HG02588 (cell line): ENCODE measurements around the gene SNAP29.

Experiments
- ATAC-seq: cut with Tn5 transposase; IDR thresholded peaks from one replicate; pipeline ENCODE4 v1.9.1; 2021; ENCODE audit warnings: mild to moderate bottlenecking, moderate library complexity; ENCODE audit not compliant: unreplicated experiment

The SNAP29 gene

GRCh38 chr22:20865875-20866445 is 7.2 kb downstream of the SNAP29 start:
- no peak for ATAC-seq

DNA sequence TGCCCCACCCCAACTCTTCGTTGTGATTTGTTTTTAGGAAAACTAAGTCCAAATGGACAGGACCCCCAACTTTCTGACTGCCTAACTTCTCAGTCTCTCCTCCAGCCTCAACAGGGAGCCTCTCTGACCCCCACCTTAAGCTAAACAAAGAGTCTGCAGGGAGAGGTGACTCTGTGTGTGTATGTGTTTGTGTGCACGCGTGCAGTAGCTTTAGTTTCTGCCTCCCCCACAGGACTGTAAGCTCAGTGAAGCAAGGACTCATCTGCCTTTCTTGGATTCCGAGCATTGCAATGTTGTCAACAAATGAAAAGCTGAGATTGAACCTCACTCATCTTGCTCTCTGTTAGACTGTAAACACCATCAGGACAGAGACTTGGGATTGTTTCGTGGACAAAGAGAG is 7.9 kb downstream of the SNAP29 start:
- no peak for ATAC-seq

- no peak for ATAC-seq
These were observed 8.6 kb downstream of the SNAP29 start for GRCh38 chr22:20867179-20868024.

GRCh38 chr22:20868025-20868962 is 9.5 kb downstream of the SNAP29 start:
- ATAC-seq, result no peak

GRCh38 chr22:20869234-20869633 is 10.4 kb downstream of the SNAP29 start:
- no peak for ATAC-seq

GRCh38 chr22:20873214-20873613 is 14.4 kb downstream of the SNAP29 start:
- ATAC-seq, result no peak

GRCh38 chr22:20875296-20875695 is 16.5 kb downstream of the SNAP29 start:
- no peak for ATAC-seq

DNA sequence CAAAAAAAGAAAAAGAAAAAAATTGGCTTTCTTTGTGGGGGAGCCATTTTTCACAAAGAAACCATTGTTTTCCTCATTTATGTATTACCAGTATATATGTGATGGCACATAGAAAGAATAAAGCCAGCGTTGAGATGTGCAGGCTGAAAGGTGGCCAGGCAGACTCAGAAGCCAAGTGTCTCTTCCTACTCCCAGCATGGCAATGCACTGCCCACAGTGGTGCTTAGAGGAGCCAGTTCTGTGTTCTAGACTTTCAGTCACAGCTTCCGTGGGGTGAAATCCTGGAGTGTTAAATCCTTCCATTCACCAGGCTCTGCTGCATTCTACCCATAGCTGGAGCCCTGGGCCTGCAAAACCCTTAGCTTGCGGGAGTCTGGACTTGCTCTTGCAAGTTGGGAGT is 18.9 kb downstream of the SNAP29 start:
- no peak for ATAC-seq

DNA sequence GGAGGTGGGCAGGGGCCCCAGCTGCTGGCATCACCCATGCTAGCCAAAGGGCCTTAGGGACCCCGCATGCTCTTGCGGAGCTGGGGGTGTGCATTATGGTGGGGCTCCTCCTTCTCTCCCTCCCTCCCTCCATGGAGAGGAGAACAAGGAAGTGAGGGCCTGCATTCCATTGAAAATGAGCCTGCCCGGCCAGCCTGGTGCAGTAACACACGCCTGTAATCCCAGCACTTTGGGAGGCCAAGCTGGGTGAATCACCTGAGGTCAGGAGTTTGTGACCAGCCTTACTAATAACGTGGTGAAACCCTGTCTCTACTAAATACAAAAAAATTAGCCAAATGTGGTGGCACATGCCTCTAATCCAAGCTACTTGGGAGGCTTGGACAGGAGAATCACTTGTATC is 22.4 kb downstream of the SNAP29 start:
- no peak for ATAC-seq

- ATAC-seq, result no peak
These were observed 23.3 kb downstream of the SNAP29 start for GRCh38 chr22:20881869-20882815.

DNA sequence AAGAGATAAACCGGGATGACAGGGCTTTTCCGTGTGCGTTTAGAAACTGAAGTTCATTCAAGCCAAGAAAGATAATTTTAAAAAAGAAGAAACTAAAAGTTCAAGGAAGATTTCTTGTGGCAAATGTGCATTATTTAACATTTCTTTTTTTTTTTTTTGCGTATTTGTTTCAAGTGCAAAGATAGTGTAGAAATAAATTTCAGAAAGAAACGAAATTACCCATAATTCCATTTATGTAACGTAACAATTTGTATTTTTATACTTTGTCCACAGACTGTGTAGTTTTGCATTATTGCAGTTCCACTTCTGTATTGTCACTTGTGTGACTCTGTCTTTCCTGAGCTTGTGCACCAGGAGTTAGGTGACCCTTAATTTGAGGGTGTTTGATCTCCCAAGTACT is 24.0 kb downstream of the SNAP29 start:
- ATAC-seq, result no peak

DNA sequence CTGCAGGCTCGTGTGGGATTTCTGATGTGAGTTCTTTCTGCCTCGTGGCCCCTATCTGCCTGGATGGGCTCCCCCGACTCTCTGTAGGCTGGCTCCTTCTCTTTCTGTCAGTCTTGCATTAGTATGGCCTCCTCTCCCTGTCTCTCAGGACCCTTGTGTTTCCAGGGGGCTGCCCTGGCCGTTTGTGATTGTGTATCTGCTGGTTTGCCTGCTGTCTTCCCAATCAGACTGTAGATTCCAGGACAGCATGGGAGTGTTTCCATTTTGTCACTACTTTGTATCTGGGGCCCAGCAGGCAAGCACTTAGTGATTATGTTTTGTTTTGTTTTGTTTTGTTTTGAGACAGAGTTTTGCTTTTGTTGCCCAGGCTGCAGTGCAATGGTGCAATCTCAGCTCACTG is 25.6 kb downstream of the SNAP29 start:
- no peak for ATAC-seq

DNA sequence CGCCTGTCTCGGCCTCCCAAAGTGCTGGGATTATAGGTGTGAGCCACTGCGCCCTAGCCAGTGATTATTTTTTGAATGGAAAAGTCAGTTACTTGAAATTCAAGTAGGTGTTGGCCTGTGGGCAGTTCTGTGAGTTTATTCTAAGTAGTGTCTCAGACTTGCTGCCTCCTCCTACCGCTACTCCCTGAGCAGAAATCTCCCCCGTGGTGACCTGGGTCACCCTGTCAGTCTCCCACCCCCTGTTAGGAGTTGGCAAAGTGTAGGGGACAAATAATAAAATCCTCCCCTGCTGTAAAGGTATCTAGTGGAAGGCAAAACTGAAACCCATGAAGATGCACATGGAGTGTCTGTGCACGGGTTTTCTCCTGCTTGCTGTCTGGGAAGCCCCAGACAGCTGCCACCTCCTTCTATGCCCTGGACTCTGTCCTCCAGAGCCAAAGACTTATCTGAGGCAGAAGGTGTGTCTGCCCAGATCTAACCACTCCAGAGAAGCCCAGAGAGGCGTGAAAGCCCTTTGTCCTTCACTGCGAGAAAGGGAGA is 26.3 kb downstream of the SNAP29 start:
- no peak for ATAC-seq

DNA sequence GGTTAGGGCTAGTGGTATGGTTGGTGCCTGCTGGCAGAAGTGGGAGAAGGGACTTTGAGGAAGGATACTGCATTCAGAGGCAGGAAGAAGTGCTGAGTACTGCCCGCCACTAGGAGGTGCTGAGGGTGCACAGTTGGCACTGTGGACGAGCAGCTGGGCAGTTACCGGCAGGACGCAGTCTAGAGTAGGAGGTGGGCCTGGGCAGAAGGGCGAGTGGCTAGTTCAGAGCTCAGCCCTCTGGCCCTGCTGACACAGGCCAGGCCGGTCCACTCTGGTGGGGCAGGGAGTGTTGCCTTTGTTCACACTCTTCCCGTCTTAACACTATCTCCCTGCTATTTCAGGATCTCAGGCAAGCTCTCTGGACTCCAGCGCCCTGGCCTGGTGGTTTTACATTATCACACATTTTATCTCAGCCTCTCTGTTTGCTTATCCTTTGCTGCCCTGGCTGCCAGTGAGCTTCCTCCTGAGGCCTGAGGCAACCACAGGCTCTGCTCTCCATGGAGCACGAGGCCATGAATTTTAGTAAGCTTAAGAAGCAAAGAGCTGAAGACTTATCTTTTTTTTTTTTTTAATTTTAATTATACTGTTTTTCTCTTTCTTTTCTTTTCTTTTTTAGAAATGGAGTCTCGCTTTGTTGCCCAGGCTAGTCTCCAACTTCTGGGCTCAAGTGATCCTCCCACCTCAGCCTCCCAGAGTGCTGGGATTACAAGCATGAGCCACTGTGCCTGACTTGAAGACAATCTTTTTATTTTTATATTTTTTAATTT is 26.9 kb downstream of the SNAP29 start:
- ATAC-seq, result no peak

GRCh38 chr22:20887375-20887774 is 28.6 kb downstream of the SNAP29 start:
- ATAC-seq, result no peak

DNA sequence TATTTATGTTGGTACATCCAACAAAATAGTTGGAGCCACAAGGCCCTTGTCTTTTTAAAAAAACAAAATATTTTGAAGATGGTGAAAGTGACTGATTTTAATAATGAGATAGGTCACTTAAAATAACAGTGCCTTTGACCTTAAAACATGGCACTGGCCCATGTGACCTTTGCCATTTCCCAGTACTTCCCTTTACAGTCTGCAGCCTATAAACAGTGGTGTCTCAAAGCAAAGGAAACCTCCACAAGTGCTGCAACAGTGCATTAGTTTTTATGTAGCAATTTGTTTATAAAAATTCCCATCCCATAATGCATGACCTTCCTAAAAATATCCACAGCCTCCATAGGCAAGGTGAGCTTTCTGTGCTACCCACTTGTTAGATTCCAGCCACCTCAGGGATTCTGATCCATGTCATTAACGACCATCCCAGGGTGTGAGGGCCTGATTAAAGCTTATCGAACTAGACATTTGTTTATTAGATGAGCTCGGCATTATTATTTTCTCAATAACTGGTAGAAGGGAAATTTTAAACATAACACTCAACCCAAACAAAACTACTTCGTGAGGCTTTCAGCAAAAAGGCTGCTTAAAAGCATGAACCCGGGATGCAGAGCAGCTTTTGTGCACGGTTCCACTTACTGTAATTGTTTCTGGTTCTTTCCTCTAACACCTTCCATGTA is 30.4 kb downstream of the SNAP29 start:
- no peak for ATAC-seq

DNA sequence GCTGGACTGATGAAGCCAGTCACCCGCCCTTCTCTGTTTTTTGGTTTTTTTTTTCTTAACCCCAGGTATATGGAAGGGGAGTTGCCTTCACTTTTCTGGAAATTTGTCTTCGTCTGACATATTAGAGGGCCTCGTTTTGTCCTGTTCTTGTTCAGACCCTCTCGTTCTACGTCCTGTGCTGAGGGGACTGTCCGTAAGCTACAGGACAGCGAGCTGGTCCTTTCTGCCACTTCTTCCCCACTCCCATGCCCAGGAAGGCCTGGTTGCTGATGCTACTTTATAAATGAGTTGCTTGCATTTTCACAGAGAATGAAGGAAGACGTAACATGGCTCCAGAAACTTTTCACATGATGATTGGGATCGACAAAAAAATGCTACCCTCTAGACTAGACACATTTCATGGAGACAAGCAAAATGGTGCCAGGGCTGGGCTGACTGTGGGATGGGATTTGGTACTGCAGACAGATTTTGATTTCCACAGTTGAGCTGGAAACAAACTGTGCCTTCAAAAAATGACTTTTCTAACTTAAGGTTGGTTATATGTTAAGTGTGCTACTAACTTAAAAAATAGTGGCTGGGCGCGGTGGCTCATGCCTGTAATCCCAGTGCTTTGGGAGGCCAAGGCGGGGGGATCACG is 31.2 kb downstream of the SNAP29 start:
- no peak for ATAC-seq

DNA sequence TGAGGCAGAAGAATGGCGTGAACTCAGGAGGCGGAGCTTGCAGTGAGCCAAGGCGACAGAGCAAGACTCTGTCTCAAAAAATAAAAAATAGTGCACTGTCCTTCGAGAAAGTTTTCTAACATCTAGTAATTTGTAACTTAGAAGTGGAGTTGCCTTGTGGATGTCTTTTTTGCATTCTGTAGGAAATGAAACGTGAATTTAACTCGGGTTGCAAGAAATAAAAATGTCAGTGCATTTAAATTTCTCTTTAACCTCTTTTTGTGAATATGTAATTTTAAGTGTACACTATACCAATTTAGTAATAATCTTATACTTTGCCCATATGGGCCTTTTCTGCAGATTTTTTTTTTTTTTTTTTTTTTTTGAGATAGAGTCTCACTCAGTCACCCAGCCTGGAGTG is 32.2 kb downstream of the SNAP29 start:
- ATAC-seq, result no peak
